ENCODE measurements around the gene ARID2.

Gene ARID2

GRCh38 chr12:45938566-45938965 lies 209.1 kb downstream of the ARID2 start:
- in situ Hi-C loops (cut with MboI; ENCODE audit: low pct_unique_long_range_greater_than_20kb, low sequenced_read_pairs, unreplicated experiment): no loop called here
- DNase-seq (ENCODE audit: low spot score): no peak

GRCh38 chr12:45939759-45940158 lies 210.3 kb downstream of the ARID2 start:
- TF ChIP-seq CTCF (IDR thresholded peaks at IDR 0.05; ENCODE audit: extremely low read depth, insufficient read depth, missing control alignments): no peak
- DNase-seq (ENCODE audit: low spot score): no peak
- in situ Hi-C loops (cut with MboI; ENCODE audit: low pct_unique_long_range_greater_than_20kb, low sequenced_read_pairs, unreplicated experiment): no loop called here

More at GRCh38 chr12:45938566-45938965, 209.1 kb downstream of the ARID2 start:
- no peak for TF ChIP-seq CTCF (IDR thresholded peaks at IDR 0.05; ENCODE audit: extremely low read depth, insufficient read depth, missing control alignments)

- TF ChIP-seq CTCF (IDR thresholded peaks at IDR 0.05; ENCODE audit: extremely low read depth, insufficient read depth, missing control alignments): no peak
- in situ Hi-C loops (cut with MboI; ENCODE audit: low pct_unique_long_range_greater_than_20kb, low sequenced_read_pairs, unreplicated experiment): no loop called here
- no peak for DNase-seq (ENCODE audit: low spot score)
Observed at GRCh38 chr12:45944771-45945170, 215.3 kb downstream of the ARID2 start.

- no peak for DNase-seq (ENCODE audit: low spot score)
- no peak for TF ChIP-seq CTCF (IDR thresholded peaks at IDR 0.05; ENCODE audit: extremely low read depth, insufficient read depth, missing control alignments)
- in situ Hi-C loops (cut with MboI; ENCODE audit: low pct_unique_long_range_greater_than_20kb, low sequenced_read_pairs, unreplicated experiment): no loop called here
Observed at GRCh38 chr12:45946435-45946834, 216.9 kb downstream of the ARID2 start.

GRCh38 chr12:45948546-45948945 lies 219.0 kb downstream of the ARID2 start:
- in situ Hi-C loops (cut with MboI; ENCODE audit: low pct_unique_long_range_greater_than_20kb, low sequenced_read_pairs, unreplicated experiment): no loop called here
- DNase-seq (ENCODE audit: low spot score): no peak
- no peak for TF ChIP-seq CTCF (IDR thresholded peaks at IDR 0.05; ENCODE audit: extremely low read depth, insufficient read depth, missing control alignments)
